ENCODE measurements around the gene TPCN2. TPM values are rescaled to one million over a fixed set of nuclear protein-coding genes. Genes with fewer than 3 reads are reported as not detected.
A peak's percentile ranks its signal among the peaks of the same experiment; 100 is the strongest.

TPCN2 gene
- total and polyA plus RNA-seq, 11 donors, result 4.1 to 17.6 (median 7.5) TPM

DNA sequence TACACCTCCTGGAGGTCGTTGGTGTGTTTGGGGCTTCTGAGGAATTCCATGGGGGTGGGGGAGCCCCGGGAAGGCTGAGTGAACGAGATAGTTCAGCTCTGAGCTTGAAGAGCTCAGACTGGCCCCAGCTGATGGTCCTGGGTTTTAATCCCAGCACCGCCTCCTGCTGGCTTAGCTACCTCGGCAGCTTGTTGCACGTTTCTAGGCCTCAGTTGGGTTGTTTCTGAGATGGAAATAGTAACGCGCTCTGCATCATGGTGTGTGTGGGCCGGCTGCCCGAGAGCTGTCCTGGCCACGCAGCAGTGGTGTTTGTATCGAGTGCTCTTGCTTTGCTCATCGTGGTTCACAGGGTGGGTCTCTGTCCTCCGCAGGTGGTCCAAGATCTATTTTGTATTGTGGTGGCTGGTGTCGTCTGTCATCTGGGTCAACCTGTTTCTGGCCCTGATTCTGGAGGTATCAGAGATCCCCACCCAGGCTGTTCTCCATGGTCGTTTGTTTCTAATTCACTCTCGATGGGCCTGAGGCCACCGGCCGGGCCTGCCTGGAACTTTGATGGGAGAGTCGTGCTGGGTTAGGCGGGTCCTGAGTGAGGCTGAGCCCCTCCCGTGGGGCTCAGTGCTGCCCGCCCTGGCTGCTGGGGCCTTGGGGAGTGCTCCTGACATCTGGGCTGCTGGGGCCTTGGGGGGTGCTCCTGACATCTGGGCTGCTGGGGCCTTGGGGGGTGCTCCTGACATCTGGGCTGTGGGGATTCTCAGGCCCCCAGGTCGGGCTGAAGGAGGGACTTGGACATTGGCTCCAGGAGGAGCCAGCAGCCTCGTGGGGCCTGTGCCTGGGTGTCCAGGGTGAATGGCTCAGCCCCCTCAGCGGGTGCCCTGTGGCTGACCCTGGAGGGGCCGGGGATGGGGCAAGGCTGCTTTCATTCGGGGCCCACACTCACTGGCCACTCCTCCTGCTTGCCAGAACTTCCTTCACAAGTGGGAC lies 37.7 kb downstream of the TPCN2 start:
- ATAC-seq, result peak in 3 of 4 donors; percentile 8 to 30 (median 20)
- Histone ChIP-seq H3K9me3 (peaks cover 0 to 1% (median 0%) of the 10 kb centered on the region in 12 donors), H3K4me1 (peaks cover 0 to 36% (median 9%) of the 10 kb centered on the region in 12 donors), H3K4me3 (no peak overlapping the region), H3K27me3 (no peaks in the 10 kb centered on the region), H3K36me3 (peaks cover 0 to 70% (median 32%) of the 10 kb centered on the region in 9 donors), H3K27ac (peak overlapping the region in 10 of 12 donors; percentile 25 to 88 (median 63))
- no peak for DNase-seq
- intact Hi-C loops (cut with DNase I), result loop anchor here in 8 of 10 donors (2.0 to 10.0 kb wide), 8 partner anchors 38 to 184 kb away; partner anchors contain the start of genes IGHMBP2 (in 2 of the 8), MRPL21 (in 2 of the 8), MRGPRF (in 1 of the 8) and TPCN2 (in 1 of the 8)
- WGBS, 4 donors, result 79 to 84% (median 80%) methylated on average over 20 to 28 of the region's 28 CpGs
- TF ChIP-seq, protein P1, sequence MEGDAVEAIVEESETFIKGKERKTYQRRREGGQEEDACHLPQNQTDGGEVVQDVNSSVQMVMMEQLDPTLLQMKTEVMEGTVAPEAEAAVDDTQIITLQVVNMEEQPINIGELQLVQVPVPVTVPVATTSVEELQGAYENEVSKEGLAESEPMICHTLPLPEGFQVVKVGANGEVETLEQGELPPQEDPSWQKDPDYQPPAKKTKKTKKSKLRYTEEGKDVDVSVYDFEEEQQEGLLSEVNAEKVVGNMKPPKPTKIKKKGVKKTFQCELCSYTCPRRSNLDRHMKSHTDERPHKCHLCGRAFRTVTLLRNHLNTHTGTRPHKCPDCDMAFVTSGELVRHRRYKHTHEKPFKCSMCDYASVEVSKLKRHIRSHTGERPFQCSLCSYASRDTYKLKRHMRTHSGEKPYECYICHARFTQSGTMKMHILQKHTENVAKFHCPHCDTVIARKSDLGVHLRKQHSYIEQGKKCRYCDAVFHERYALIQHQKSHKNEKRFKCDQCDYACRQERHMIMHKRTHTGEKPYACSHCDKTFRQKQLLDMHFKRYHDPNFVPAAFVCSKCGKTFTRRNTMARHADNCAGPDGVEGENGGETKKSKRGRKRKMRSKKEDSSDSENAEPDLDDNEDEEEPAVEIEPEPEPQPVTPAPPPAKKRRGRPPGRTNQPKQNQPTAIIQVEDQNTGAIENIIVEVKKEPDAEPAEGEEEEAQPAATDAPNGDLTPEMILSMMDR (IDR thresholded peaks at IDR 0.05), result peak in 1 of 12 donors; percentile 18
- no peak for TF ChIP-seq POLR2A (IDR thresholded peaks at IDR 0.05)

DNA sequence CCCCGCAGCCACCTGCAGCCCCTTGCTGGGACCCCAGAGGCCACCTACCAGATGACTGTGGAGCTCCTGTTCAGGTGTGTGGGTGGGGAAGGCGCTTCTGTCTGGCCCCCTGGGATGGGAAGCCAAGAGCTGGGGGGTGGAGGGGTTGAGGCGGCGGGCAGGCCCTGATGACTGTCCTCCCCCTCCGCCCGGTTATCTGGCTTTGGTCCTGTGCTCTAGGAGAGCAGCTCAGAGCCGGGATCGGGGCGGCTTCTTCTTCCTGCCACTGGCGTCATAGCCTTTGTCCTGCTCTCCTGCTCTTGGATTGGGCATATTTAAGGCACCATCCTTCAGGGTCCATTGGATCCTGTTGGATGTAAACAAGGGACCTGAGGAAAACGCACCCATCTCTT lies 38.4 kb downstream of the TPCN2 start:
- Histone ChIP-seq H3K27ac (peak overlapping the region in 10 of 12 donors; percentile 25 to 88 (median 63)), H3K4me3 (no peak overlapping the region), H3K9me3 (peaks cover 0 to 6% (median 0%) of the 10 kb centered on the region in 12 donors), H3K36me3 (peaks cover 0 to 70% (median 32%) of the 10 kb centered on the region in 9 donors), H3K27me3 (no peaks in the 10 kb centered on the region), H3K4me1 (peaks cover 0 to 36% (median 9%) of the 10 kb centered on the region in 12 donors)
- intact Hi-C loops (cut with DNase I), result loop anchor here in 8 of 10 donors (2.0 to 10.0 kb wide), 8 partner anchors 38 to 185 kb away; partner anchors contain the start of genes IGHMBP2 (in 2 of the 8), MRPL21 (in 2 of the 8), MRGPRF (in 1 of the 8) and TPCN2 (in 1 of the 8)
- ATAC-seq (peak in 1 of 4 donors; percentile 70), DNase-seq (peak in 2 of 5 donors; percentile 56 to 57)
- no peak for TF ChIP-seq POLR2A (IDR thresholded peaks at IDR 0.05)
- TF ChIP-seq, protein P1 (IDR thresholded peaks at IDR 0.05), result no peak
- 49 to 78% (median 66%) methylated on average over 10 to 11 of the region's 11 CpGs for WGBS, 4 donors

DNA sequence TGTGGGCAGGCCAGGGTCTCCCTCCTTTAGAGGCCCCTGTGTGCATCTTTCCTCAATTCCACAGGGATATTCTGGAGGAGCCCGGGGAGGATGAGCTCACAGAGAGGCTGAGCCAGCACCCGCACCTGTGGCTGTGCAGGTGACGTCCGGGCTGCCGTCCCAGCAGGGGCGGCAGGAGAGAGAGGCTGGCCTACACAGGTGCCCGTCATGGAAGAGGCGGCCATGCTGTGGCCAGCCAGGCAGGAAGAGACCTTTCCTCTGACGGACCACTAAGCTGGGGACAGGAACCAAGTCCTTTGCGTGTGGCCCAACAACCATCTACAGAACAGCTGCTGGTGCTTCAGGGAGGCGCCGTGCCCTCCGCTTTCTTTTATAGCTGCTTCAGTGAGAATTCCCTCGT lies 39.1 kb downstream of the TPCN2 start:
- 81 to 91% (median 87%) methylated on average over 7 to 14 of the region's 14 CpGs for WGBS, 4 donors
- TF ChIP-seq, protein P1 (IDR thresholded peaks at IDR 0.05), result no peak
- TF ChIP-seq POLR2A (IDR thresholded peaks at IDR 0.05), result no peak
- DNase-seq (peak in 1 of 5 donors; percentile 52), ATAC-seq (no peak)
- Histone ChIP-seq H3K4me3 (no peak overlapping the region), H3K27ac (peak overlapping the region in 10 of 12 donors; percentile 12 to 88 (median 38)), H3K4me1 (peaks cover 0 to 36% (median 9%) of the 10 kb centered on the region in 12 donors), H3K9me3 (peaks cover 0 to 6% (median 0%) of the 10 kb centered on the region in 12 donors), H3K27me3 (no peaks in the 10 kb centered on the region), H3K36me3 (peaks cover 0 to 74% (median 30%) of the 10 kb centered on the region in 9 donors)
- intact Hi-C loops (cut with DNase I), result loop anchor here in 9 of 10 donors (2.0 to 10.0 kb wide), 9 partner anchors 39 to 186 kb away; partner anchors contain the start of genes IGHMBP2 (in 2 of the 9), MRPL21 (in 2 of the 9), MRGPRF (in 1 of the 9) and TPCN2 (in 1 of the 9)

All from heart left ventricle (tissue), 16 donors.